Erythroblast (primary cell): ENCODE data around the gene RSPH9.

Experiments
- DNase-seq, 2 experiments: peaks; one replicate each; lab custom pipeline; 2025; lab: John Stamatoyannopoulos, UW
- GATA1 ChIP-seq: IDR thresholded peaks from 2 replicates; pipeline ENCODE4 v1.6.1; 2011; ENCODE audit warnings: low read depth, mild to moderate bottlenecking, control low read depth, low read length, moderate library complexity
- POLR2A ChIP-seq: IDR thresholded peaks from 2 replicates; pipeline ENCODE4 v1.6.1; 2011; ENCODE audit warnings: mild to moderate bottlenecking, low read length

Gene RSPH9, protein sequence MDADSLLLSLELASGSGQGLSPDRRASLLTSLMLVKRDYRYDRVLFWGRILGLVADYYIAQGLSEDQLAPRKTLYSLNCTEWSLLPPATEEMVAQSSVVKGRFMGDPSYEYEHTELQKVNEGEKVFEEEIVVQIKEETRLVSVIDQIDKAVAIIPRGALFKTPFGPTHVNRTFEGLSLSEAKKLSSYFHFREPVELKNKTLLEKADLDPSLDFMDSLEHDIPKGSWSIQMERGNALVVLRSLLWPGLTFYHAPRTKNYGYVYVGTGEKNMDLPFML

DNA sequence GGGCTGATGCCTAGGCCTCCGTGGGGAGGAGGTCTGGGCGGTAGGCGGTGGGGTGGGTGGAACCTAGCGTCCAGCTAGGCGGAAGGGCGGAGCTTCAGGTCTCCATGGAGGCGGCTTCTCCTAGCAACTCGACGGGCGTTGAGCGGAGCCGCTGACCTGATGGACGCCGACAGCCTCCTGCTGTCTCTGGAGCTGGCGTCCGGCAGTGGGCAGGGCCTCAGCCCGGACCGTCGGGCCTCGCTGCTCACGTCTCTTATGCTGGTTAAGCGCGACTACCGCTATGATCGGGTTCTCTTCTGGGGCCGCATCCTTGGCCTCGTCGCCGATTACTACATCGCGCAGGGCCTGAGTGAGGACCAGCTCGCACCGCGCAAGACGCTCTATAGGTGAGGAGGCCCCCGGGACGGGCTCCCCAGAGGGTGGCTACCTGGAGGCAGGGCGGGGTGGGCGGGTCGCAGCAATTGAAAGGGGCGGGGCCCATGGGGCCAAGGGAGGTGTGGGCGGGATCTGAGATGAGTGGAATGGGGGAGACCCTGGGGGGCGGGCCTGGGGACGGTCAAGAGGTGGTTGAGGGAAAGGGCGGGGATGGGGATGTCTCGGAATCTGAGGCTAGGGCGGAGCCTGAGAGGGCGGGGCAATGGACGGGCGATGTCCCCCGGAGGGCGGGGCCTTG, at the start of gene RSPH9:
TSS of gene RSPH9 (plus strand) at position 97 of the 673 bp plus-strand sequence. CDS start at position 160, 63 bp downstream.
- peak; percentile 71 to 79 for DNase-seq
- TF ChIP-seq POLR2A, result no peak
- TF ChIP-seq GATA1, result no peak

DNA sequence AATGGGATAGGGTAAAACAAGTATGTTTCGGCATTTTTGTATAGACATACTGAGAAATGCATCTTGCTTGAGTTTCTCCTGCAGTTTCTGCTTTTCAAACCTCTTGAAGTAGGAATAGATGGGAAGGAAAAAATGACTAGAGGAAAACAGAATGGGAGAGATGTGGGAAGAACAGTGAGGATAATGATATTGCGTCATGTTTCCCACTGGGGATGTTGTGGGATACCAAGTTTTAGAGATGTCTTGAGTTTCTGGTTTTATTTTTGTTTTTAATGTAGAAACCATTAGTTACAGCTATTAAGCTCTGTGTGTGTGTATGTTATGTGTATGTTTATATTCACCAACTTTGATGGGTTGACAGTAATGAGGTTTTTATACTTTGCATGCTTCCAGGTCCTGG, 44.2 kb upstream of the RSPH9 start:
- TF ChIP-seq GATA1 (no peak), POLR2A (no peak)
- no peak for DNase-seq

DNA sequence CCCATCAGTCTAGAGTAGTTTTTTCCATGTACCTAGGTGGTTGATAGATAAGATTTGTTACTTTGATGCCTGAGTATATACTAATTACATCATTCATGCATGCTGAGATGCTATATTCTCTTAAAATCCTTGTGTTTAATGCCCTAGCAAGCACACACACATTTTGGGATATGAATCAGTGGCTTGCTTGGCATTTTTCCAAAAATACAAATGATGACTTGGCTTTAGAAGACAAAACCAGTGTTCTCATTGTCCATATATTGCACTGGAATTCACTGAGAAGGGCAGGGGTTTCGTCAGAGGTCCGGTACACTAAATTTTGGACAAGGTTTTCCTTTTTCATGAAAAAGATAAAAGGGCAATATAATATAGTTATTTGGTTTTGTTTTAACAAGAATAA, 40.7 kb upstream of the RSPH9 start:
- no peak for DNase-seq
- TF ChIP-seq GATA1, result no peak
- TF ChIP-seq POLR2A, result no peak

DNA sequence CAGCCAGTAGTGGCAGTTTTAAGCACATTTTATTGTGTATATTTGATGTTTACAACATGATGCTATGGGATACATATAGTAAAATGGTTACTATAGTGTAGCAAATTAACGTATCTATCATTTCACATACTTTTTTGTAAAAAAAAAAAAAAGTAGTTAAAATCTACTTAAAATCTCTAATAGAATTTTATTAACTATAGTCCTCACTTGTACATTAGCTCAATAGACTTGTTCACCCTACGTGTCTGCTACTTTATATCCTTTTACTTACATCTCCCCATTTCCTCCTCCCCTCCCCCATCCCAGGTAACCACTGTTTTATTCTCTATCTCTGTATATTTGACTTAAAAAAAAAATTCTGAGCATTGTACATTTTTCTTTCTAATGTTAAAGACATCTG, 38.8 kb upstream of the RSPH9 start:
- no peak for DNase-seq

DNA sequence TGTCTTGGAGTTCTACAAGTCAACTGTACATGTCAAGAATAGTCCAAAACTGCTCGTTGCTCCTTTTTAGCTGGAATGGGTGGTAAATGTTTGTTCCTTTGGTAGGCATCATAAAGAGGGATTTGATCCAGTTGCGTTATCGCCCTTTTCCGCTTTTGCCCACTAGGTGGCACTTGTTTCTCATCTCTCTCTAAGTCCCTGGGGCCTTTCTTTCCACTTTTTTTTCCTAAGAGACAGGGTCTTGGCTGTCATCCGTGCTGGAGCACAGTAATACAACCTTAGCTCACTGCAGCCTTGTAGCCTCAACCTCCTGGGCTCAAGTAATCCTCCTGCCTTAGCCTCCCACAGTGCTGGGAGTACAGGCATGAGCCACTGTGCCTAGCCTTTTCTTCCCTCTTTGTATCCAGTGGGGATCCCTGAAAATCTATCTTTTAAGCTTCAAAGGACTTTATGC, 36.5 kb upstream of the RSPH9 start:
- DNase-seq, result peak; percentile 76 to 89

More for the DNA sequence above, 38.8 kb upstream of the RSPH9 start:
- no peak for TF ChIP-seq POLR2A
- no peak for TF ChIP-seq GATA1

DNA sequence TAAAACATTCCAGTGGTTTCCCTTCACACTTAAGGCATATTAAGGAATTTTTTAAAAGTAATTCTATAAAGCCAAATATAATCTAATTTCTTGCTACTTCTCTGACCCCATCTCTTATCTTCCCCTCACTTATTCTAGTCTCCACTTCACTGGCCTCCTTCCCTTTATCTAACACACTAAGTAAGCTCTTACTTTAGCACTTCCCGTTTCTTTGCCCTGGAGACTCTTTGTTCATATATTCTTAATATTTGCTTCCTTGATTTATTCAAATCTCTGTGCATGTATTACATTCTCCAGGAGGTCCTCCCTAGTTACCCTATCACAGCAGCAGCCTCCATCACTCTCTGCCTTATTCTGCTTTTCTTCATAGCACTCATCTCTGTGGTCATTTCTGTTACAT, 36.0 kb upstream of the RSPH9 start:
- peak; percentile 6 for TF ChIP-seq POLR2A
- no peak for TF ChIP-seq GATA1
- no peak for DNase-seq

More for the DNA sequence above, 36.5 kb upstream of the RSPH9 start:
- TF ChIP-seq POLR2A (peak; percentile 26), GATA1 (no peak)

DNA sequence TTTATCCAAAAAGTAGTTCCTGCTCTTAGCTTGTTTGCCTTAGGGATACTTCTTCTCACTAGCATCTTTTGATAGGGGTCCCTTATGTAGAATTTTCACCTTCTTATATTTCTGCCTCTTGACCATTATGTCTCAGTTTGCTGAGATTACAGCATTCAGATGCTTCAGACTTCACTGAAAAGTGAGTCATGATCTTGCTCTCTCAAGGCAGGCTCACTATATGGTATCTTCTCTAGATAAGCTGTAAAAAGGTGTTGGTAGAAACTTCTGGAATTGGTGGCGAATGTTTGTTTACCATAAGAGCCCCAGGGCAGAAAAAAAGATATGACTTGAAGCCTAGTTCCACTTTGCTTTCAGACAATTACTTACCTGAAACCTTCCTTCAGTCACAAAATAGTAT, 35.4 kb upstream of the RSPH9 start:
- TF ChIP-seq GATA1 (no peak), POLR2A (no peak)
- no peak for DNase-seq

DNA sequence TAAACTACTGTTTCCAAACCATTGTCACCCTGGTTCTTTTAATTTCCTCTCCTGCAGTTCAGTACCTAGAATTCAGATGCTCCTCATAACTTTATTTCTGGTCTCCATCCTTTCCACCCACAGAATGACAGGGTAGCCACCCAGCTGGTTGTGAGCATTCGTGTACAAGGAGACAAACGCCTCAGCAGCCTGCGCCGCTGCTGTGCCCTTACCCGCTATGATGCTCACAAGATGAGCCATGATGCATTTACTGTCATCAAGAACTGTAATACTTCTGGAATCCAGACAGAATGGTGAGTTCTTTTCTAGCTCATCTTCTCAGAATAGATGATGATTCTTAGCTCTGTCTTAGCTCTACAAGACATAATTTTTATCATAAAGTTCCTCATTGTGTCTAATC, 34.4 kb upstream of the RSPH9 start:
- TF ChIP-seq POLR2A (no peak), GATA1 (no peak)
- DNase-seq, result no peak

DNA sequence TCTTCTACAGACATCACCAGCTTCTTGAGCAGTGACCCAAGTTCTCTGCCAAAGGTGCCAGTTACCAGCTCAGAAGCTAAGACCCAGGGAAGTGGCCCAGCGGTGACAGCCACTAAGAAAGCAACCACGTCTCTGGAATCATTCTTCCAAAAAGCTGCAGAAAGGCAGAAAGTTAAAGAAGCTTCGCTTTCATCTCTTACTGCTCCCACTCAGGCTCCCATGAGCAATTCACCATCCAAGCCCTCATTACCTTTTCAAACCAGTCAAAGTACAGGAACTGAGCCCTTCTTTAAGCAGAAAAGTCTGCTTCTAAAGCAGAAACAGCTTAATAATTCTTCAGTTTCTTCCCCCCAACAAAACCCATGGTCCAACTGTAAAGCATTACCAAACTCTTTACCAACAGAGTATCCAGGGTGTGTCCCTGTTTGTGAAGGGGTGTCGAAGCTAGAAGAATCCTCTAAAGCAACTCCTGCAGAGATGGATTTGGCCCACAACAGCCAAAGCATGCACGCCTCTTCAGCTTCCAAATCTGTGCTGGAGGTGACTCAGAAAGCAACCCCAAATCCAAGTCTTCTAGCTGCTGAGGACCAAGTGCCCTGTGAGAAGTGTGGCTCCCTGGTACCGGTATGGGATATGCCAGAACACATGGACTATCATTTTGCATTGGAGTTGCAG, 31.0 kb upstream of the RSPH9 start:
- TF ChIP-seq POLR2A (no peak), GATA1 (no peak)
- DNase-seq, result no peak

DNA sequence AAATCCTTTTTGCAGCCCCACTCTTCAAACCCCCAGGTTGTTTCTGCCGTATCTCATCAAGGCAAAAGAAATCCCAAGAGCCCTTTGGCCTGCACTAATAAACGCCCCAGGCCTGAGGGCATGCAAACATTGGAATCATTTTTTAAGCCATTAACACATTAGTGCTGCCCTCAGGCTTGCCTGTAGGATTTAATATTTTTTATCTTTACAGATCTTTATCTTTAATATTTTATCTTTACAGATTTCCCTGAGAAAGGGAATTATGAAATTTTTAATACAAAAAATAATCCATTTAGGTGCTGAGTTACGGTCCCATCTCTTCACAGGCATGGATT, 30.5 kb upstream of the RSPH9 start:
- TF ChIP-seq GATA1 (no peak), POLR2A (no peak)
- DNase-seq, result no peak

DNA sequence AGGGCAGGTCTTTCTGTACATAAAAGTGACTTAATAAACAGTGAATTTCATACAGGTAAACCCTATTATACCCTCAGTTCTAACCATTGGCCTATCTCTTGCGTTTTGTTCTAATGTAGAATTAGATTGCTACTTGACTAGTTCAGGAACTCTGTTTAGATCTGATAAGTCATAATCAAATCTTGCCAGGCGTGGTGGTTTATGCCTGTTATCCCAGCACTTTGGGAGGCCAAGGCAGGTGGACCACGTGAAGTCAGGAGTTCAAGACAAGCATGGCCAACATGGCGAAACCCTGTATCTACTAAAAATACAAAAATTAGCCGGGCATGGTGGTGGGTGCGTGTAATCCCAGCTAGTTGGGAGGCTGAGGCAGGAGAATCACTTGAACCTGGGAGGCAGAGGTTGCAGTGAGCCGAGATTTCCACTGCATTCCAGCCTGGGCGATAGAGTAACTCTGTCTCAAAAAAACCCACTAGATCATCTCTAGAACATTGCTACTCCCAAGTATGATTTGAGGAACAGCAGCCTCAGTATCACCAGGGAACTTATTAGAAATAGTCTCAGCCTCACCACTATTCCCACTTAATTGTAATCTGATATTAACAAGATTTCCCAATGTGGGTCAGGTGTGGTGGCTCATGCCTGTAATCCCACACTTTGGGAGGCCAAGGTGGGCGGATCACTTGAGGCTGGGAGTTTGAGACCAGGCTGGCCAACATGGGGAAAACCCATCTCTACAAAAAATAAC, 27.9 kb upstream of the RSPH9 start:
- no peak for TF ChIP-seq GATA1
- peak; percentile 8 for TF ChIP-seq POLR2A
- DNase-seq, result peak; percentile 51 to 65

DNA sequence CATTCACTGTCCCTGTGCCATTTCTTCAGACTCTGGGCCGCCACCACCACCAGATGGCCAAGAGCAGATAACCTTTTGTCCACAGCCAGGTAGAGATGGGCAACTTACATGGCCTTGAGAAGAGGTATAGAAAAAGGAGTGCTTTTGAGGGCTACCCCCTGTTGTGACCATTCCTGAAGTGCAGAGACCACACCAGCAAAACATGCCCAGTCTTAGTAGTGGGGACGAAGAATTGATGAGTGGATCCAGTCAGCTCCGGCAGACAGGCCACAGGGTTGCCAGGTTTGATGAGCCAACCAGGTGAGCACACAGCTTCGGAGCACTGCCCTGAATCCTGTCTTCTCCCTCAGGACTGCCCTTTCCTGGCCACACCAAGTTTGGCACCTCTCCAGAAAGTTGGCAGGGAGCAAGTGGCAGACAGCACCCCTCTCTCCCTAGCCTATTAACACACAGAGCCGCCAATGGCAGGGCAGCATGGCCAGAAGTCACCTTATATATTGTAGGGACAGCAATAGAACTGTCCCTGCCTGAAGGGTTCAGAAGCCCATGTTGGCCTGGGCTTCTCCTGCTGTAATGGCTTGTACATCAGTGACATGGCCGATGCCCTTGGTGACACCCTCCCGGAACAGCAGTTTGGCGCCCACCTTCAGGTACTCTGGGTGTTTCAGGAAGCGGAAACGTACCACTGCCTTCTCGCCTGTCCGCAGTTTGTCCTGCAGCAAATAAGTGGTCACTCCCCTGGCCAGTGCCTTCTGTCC, 23.6 kb upstream of the RSPH9 start:
- TF ChIP-seq POLR2A (no peak), GATA1 (no peak)
- no peak for DNase-seq

DNA sequence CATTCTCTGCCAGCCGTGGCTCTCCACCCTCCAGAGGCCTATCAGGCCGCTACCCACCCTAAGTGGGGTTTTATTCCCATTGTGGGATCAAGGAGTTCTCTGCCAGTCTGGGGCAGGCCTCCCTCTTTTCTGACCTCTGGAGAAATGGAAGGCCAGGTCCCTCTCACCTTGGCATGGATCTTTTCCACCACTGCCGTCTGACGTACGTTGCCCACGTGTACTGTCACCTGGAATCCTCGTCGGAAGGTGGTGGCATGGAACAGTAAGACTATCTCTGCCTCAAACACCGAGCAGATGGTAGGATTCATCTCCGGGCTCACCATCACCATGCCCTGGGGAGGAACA, 23.0 kb upstream of the RSPH9 start:
- no peak for DNase-seq
- TF ChIP-seq GATA1 (no peak), POLR2A (no peak)

DNA sequence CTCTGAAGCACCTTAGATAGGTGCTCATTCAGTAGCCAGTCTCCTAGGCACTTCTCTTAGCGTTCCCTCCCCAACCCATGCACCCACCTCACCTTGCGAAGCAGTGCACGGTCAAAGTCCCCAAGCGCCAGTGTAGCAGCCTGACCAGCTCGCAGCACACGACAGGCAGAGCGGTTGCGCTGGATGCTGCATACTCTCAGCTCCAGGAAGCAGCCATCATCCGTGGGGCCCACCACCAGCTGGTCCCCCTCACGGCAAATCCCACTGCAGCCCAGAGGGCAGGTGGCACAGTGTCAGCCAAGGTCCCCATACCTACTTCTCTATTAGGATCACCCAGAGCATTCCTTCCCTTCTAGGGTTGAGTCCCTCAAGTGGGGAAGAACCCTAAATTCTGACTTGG, 22.3 kb upstream of the RSPH9 start:
- TF ChIP-seq GATA1 (no peak), POLR2A (no peak)
- no peak for DNase-seq
